AG09309 (cell line): ENCODE data around the gene COL19A1.

Source experiments
- DNase-seq: peaks from one replicate; pipeline ENCODE4 v3.0.0-alpha.2; 2010; ENCODE audit warnings: low read depth
- H3K4me3 ChIP-seq: 2 replicates; pipeline ENCODE4 v1.5.1; 2011; ENCODE audit warnings: mild to moderate bottlenecking, low read depth, low read length, moderate library complexity; ENCODE audit not compliant: control insufficient read depth
- TF ChIP-seq, protein P1 (sequence below): IDR thresholded peaks from 2 replicates; pipeline ENCODE4 v1.5.1; 2011; ENCODE audit warnings: mild to moderate bottlenecking, low read depth, low read length, inconsistent platforms; ENCODE audit not compliant: insufficient read depth, control insufficient read depth; ENCODE audit errors: missing control alignments

Gene COL19A1

DNA sequence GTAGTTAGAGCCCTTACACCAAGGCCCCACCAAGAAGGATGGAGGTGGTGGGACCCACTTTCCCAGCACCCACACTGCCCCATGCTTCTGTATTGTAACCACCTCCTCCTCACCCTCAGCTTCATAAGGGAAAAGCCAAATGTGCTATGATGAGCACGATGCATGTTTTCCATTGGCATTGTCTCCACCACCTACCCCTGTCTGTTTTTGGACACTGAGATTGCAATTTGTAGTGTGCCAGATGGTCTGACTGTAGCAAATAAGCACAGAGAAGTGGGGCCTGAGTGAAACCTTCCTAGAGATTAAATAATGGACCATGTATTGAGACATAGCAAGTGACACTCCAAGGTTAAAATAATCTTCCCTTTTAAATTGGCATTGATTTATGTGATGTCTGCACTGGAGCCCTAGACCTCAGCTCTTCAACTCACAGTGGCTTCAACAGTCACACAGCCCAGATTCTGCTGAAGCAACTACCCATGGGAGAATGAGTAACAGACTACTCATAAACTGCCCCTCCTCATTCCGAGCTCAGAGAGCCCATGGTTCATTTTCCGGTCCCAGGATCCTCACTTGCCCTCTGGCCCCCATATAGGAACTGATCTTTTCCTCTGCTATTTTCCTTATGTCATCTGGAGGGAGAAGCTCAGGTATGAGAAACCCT, 258.7 kb downstream of the COL19A1 start:
- DNase-seq: no peak
- TF ChIP-seq, protein P1, sequence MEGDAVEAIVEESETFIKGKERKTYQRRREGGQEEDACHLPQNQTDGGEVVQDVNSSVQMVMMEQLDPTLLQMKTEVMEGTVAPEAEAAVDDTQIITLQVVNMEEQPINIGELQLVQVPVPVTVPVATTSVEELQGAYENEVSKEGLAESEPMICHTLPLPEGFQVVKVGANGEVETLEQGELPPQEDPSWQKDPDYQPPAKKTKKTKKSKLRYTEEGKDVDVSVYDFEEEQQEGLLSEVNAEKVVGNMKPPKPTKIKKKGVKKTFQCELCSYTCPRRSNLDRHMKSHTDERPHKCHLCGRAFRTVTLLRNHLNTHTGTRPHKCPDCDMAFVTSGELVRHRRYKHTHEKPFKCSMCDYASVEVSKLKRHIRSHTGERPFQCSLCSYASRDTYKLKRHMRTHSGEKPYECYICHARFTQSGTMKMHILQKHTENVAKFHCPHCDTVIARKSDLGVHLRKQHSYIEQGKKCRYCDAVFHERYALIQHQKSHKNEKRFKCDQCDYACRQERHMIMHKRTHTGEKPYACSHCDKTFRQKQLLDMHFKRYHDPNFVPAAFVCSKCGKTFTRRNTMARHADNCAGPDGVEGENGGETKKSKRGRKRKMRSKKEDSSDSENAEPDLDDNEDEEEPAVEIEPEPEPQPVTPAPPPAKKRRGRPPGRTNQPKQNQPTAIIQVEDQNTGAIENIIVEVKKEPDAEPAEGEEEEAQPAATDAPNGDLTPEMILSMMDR: no peak
- no peak overlapping the region for H3K4me3 ChIP-seq

DNA sequence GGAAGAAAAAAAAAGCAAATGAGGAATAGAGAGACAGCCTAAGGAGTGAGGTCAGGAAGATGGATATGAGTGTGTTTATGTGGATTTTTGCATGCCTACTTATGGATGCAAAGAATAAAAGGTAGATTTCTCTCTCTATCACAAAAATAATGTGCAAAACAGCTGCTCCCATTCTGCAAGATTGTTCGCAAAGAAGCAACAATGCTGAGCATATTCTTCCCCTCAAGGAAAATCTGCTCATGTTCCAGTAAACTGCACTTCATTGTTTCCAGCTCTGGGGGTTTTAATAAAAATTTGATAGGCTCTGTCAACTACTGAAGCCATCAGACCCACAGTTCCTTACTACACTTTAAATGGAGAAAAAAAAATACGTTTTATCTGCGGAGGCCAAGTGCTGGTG, 259.2 kb downstream of the COL19A1 start:
- no peak overlapping the region for H3K4me3 ChIP-seq
- no peak for DNase-seq
- TF ChIP-seq, protein P1: no peak

DNA sequence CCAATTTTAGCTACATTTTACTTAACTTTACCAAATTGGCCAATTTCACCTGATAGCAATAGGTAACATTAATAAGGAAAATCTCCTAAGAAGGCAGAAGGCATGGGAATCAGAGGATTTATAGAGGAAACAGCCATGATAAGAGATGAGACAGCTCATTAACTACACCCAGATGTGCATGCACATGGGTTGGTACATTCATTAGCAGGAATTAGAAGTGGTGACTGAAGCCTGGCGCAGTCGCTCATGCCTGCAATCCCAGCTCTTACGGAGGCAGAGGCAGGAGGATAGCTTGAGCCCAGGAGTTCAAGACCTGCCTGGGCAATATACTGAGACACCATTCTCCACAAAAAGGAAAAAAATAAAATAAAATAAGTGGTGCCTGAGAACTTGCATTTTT, 263.0 kb downstream of the COL19A1 start:
- no peak for DNase-seq
- H3K4me3 ChIP-seq: no peak overlapping the region

DNA sequence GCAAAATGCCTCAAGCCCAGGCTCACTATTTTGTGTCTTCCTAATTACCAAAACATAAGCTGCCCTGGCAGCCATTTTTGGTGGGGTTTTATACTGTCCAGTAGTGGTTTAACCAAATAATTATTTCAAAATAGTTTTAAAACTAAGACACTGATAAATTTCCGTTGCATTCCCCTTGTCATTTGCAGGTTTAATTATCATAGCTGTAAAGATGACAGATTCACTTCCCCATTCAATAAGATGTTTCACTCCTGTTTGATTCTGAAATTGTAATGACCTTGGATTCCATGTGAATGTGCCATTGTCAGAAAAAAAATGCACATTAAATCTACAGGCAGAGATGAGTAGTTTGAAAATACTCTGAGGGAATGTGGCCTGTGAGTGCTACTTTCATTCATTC, 264.5 kb downstream of the COL19A1 start:
- DNase-seq: no peak
- H3K4me3 ChIP-seq: no peak overlapping the region
- TF ChIP-seq, protein P1: no peak

More for the DNA sequence above, 263.0 kb downstream of the COL19A1 start:
- TF ChIP-seq, protein P1: no peak

DNA sequence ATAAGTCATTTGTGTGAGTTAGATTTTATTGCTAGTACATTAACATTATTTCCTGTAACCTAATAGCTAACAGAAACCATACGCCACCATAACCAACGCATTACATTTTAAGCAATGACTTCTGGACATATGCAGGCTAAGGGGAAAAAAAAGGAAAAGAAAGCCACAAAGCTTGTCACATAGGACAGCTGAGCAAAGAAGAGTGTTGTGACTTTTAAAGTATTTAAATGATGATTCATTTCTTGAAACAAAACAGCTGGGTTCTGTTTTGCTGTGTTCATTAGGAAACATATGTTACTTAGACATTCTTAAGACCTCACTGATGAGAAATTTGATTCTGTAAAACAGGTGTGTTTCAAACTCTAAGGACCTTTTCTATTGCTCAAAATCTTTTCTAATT, 265.2 kb downstream of the COL19A1 start:
- no peak overlapping the region for H3K4me3 ChIP-seq
- TF ChIP-seq, protein P1: no peak
- DNase-seq: no peak

DNA sequence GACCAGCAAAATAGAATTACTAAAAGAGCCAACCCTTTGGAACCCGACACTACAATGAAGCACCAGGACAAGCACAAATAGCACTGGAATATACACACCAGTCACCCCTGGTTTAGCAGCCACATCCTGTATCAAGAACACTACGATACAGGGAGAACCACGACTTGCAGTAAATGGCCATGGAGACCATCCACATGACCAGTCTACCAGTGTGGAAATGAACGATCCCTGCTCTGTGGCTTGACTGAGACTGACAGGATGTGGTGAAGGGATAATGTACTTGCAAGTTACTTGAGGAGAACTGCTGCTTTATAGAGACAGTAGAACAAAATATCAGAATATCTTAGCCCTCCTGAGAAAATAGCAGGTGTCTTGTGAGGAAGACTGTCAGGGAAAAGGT, 266.9 kb downstream of the COL19A1 start:
- no peak for DNase-seq
- no peak overlapping the region for H3K4me3 ChIP-seq

More for the DNA sequence above, 266.9 kb downstream of the COL19A1 start:
- TF ChIP-seq, protein P1: no peak
